Muscle of leg (tissue), 11 donors: ENCODE data around the gene NFXL1. TPM values are rescaled to one million over a fixed set of nuclear protein-coding genes. Genes with fewer than 3 reads are reported as not detected.
A peak's percentile ranks its signal among the peaks of the same experiment; 100 is the strongest.

Experiments used
- DNase-seq: peaks from one replicate; pipeline ENCODE4 v3.0.0; 2013
- H3K27ac ChIP-seq: one replicate; pipeline ENCODE4 v1.5.1; 2013; ENCODE audit warnings: mild to moderate bottlenecking, low read length, control low read depth
- H3K27me3 ChIP-seq: one replicate; pipeline ENCODE4 v1.6.1; 2013; ENCODE audit warnings: low read length; ENCODE audit not compliant: control insufficient read depth, insufficient read depth
- H3K36me3 ChIP-seq: one replicate; pipeline ENCODE4 v1.6.1; 2013; ENCODE audit warnings: low read length; ENCODE audit not compliant: control insufficient read depth, insufficient read depth
- H3K4me1 ChIP-seq: one replicate; pipeline ENCODE4 v1.6.1; 2013; ENCODE audit warnings: low read length; ENCODE audit not compliant: control insufficient read depth, insufficient read depth
- H3K4me3 ChIP-seq: one replicate; pipeline ENCODE4 v1.5.1; 2013; ENCODE audit warnings: low read length, control low read depth
- H3K9me3 ChIP-seq: replicated peaks from 2 replicates; pipeline ENCODE4 v1.6.1; 2013; ENCODE audit warnings: low read depth, low read length; ENCODE audit not compliant: control insufficient read depth
- WGBS: methylation state at CpG from one replicate; pipeline ENCODE4 v1.1.5; 2013; ENCODE audit warnings: missing lambda C conversion rate; ENCODE audit not compliant: insufficient coverage; 5-methylcytosine and 5-hydroxymethylcytosine counted together
- polyA plus RNA-seq, 8 donors: library from polyadenylated mRNA; unstranded; fragments of 120-200 nt; gene quantifications; one replicate each; pipeline versions ENCODE4 v1.2.1 to v1.2.3, GENCODE V29; 2013; ENCODE audit warnings: inconsistent platforms in 1 of 8, low replicate concordance in 1 of 8; ENCODE audit not compliant: insufficient read length in 8 of 8, insufficient read depth in 1 of 8
- total RNA-seq: library from RNA; stranded (reverse); fragments of 120-200 nt; gene quantifications from one replicate; pipeline ENCODE4 v1.2.4, GENCODE V29; 2013

The NFXL1 gene
- total and polyA plus RNA-seq, 9 donors, result 7.3 to 11.5 (median 8.1) TPM

DNA sequence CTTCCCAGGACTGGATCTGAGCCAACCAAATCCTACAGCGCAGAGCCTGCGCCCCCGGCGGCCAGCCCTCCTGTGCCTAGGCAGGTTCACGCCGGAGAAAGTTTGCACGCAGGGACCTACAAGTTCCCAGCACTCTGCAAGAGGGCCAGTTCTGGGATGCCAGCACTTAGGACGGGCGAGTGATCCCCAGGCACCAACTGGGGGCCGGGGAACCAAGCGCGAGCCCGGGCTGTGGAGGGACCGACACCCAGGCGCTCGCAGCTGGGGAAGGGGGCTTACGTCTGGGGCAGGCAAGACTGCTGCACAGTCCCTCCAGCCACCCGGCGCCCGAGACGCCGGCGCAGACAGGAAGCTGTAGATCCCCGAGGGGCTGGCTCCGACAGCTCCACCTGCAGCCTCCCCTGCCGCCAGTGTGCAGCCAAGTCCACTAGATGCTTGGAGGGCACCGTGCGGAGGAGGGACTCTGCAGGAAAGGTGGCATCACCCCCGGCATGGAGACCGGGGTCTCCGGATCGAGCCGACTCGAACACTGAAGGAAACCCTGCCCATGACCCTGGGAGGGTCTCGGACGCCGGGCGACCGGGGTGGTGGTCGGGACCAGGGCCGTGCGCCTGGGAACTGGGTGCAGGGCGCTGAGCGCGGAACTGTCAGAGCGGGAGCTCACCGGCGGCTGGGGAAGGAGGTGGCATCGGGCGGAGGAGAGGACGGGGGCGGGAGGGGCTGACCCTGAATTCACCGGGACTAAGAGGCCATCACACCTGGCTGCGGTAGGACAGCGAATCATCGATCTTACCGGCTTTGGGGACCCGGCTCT lies 77.1 kb downstream of the NFXL1 start:
- Histone ChIP-seq H3K27ac (no peak overlapping the region), H3K4me1 (peaks cover 26% of the 10 kb centered on the region), H3K27me3 (peaks cover 21% of the 10 kb centered on the region), H3K36me3 (no peaks in the 10 kb centered on the region), H3K4me3 (peak overlapping the region; percentile 56), H3K9me3 (peaks cover 6% of the 10 kb centered on the region)
- under 1% methylated on average over 55 of the region's 58 CpGs for whole genome bisulfite sequencing
- peak; percentile 34 for DNase-seq

DNA sequence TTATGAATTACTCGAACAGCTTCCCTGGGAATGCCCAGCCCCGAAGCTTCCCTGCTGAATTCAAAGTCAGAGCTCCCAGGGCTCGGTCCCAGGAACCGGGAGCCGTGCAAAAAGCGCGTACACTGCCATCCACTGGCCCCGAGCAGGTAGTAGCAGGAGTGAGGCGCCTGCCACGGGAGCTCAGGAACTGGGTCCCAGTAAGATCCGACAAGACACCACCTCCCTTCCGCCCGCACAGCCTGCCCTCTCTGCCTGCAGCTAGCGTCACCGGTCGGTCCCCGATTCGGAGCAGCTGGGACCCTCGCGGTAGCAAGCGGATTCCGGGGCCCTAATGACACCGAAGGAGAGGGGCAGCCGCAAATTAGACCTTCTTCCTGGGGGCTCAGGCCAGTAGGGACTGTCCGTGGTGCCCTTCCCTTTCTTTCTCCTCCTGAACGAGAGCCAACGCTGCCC lies 77.7 kb downstream of the NFXL1 start:
- H3K27me3 ChIP-seq, result peaks cover 21% of the 10 kb centered on the region
- no peak overlapping the region for H3K27ac ChIP-seq
- peaks cover 6% of the 10 kb centered on the region for H3K9me3 ChIP-seq
- peaks cover 26% of the 10 kb centered on the region for H3K4me1 ChIP-seq
- 0% methylated on average over 27 of the region's 27 CpGs for WGBS
- peak; percentile 87 for DNase-seq
- H3K36me3 ChIP-seq, result no peaks in the 10 kb centered on the region
- peak overlapping the region; percentile 56 for H3K4me3 ChIP-seq

GRCh38 chr4:47835494-47835893 lies 78.9 kb downstream of the NFXL1 start:
- Histone ChIP-seq H3K4me1 (peaks cover 26% of the 10 kb centered on the region), H3K4me3 (no peak overlapping the region), H3K27me3 (peaks cover 21% of the 10 kb centered on the region), H3K36me3 (no peaks in the 10 kb centered on the region), H3K9me3 (peaks cover 6% of the 10 kb centered on the region), H3K27ac (no peak overlapping the region)
- DNase-seq, result peak; percentile 14
- 81% methylated on average over 2 of the region's 2 CpGs for WGBS

GRCh38 chr4:47831026-47831679 lies 83.2 kb downstream of the NFXL1 start:
- peak; percentile 70 for DNase-seq
- peaks cover 10% of the 10 kb centered on the region for H3K4me1 ChIP-seq
- peaks cover 5% of the 10 kb centered on the region for H3K27me3 ChIP-seq
- peaks cover 6% of the 10 kb centered on the region for H3K9me3 ChIP-seq
- WGBS, result 18% methylated on average over 2 of the region's 5 CpGs
- H3K36me3 ChIP-seq, result no peaks in the 10 kb centered on the region
- H3K4me3 ChIP-seq, result no peak overlapping the region
- H3K27ac ChIP-seq, result peak overlapping the region; percentile 69

DNA sequence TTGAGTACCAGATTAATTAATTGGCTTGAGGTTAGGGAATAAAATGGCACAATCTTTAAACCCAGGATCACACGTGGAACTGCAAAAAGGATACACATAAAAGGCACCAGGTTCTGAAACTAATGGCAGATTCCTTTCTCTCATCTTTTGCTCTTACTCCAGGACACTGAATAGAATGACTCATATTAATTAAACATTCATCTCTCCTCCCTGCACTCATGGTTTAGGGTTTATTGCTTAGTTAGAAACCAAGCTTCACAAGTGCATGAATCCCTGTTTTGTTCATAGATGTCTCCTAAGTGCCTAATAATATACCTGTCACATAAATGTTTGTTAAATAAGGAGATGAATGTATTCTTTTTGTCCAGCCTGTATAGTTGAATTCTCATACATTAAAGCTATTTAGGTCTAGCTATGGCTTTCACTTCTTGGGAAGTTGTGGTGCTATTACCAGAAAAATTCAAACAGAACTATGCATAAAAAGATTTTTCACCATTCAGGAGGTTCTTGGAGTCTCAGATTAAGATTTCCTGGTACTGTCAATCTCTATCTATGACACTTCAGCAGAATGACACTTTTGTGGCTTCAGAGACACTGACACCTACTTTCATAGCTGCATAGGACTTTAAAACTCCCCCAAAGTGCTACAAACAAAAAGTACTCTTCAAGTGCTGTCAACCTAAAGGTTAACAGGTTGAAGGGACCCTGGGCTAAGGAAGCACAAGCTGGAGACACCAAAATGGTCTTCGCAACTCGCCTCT lies 83.9 kb downstream of the NFXL1 start:
- Histone ChIP-seq H3K4me3 (no peak overlapping the region), H3K27ac (peak overlapping the region; percentile 69)
- 85% methylated on average over 2 of the region's 3 CpGs for WGBS

GRCh38 chr4:47829438-47829837 lies 84.9 kb downstream of the NFXL1 start:
- peaks cover 5% of the 10 kb centered on the region for H3K4me1 ChIP-seq
- no peak overlapping the region for H3K27ac ChIP-seq
- no peaks in the 10 kb centered on the region for H3K36me3 ChIP-seq
- no peak for DNase-seq
- peaks cover 6% of the 10 kb centered on the region for H3K9me3 ChIP-seq
- H3K27me3 ChIP-seq, result no peaks in the 10 kb centered on the region
- H3K4me3 ChIP-seq, result no peak overlapping the region

More for the DNA sequence above, 83.9 kb downstream of the NFXL1 start:
- H3K4me1 ChIP-seq, result peaks cover 4% of the 10 kb centered on the region
- no peak for DNase-seq
- peaks cover 6% of the 10 kb centered on the region for H3K9me3 ChIP-seq
- H3K36me3 ChIP-seq, result no peaks in the 10 kb centered on the region
- H3K27me3 ChIP-seq, result peaks cover 1% of the 10 kb centered on the region

DNA sequence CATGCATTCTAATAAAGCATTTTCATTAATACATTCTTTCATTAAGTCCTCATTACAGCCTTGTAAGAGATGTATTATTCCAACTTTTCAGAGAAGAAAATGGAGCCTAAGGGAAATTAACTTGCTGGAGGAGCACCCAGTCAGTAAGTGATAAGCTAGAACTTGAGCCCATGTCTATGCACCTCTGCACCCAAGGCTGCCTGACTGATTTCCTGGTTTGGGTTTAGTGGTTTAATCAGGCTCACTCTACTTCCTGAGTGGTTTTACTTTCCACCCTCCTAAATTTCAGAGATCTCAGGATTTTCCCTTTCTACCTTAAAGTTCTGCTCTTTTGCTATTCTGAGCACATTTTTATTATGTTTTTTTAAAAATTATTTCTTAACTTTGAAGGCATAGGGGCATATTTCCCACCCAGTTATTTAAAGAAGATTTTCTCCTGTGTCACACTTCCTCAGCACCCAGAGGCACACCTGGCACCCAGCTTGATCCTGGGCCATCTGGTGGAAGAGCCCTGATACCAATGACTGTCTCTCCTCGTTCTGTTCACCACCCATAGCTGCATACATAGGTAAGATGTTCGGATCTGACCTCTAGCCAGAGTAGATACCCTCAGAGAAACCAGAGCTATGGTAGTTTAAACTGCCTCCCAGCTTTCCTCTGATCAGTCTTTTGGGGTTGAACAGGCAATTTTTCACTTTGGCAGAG lies 86.9 kb downstream of the NFXL1 start:
- H3K27me3 ChIP-seq, result no peaks in the 10 kb centered on the region
- H3K36me3 ChIP-seq, result no peaks in the 10 kb centered on the region
- H3K4me3 ChIP-seq, result no peak overlapping the region
- H3K4me1 ChIP-seq, result peaks cover 7% of the 10 kb centered on the region
- no peak overlapping the region for H3K27ac ChIP-seq
- H3K9me3 ChIP-seq, result no peaks in the 10 kb centered on the region
- 65% methylated on average over 2 of the region's 2 CpGs for WGBS
- no peak for DNase-seq

DNA sequence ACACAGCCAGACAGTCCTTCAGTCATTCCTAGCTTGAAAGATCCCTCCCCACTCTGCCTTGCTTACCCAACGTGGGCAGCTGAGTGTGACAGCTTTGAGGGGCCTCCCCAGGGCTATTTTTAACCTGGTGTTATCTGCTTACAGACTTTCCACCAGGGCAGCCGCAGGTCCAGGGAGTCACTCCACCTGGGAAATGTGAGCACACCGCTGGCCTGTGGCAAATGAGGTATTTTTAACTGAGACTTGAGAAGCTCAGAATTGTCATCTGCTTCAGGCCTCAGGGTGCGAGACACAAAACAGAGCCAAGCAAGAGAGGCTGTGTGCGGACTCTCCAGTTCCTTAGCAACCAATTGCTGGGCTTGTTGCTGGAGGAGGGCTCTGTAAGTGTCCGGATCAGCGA lies 89.5 kb downstream of the NFXL1 start:
- 44% methylated on average over 5 of the region's 7 CpGs for WGBS
- no peaks in the 10 kb centered on the region for H3K36me3 ChIP-seq
- peak overlapping the region; percentile 57 for H3K27ac ChIP-seq
- H3K4me1 ChIP-seq, result peaks cover 7% of the 10 kb centered on the region
- no peaks in the 10 kb centered on the region for H3K27me3 ChIP-seq
- no peaks in the 10 kb centered on the region for H3K9me3 ChIP-seq
- peak; percentile 67 for DNase-seq
- H3K4me3 ChIP-seq, result no peak overlapping the region

DNA sequence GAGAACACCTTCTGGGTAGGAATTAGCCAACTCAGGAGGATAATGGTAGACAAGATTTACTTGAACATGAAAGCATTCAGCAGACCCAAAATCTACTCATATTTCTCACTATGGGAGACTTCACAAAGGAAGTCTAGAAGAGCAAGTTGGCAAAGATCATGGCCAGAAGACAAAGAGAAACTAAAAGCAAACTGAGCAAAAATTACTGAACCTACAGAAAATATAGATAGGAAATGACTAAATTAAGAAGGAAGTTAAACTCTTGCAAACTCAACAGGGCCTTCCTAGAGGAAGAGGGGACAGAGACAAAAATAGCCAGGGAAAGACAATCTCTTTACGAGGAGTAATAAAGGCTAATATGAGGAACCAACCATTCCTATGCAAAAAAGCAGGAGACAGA lies 95.2 kb downstream of the NFXL1 start:
- Histone ChIP-seq H3K4me1 (peaks cover 2% of the 10 kb centered on the region), H3K4me3 (no peak overlapping the region), H3K27ac (no peak overlapping the region), H3K9me3 (no peaks in the 10 kb centered on the region), H3K36me3 (no peaks in the 10 kb centered on the region), H3K27me3 (no peaks in the 10 kb centered on the region)
- WGBS, result 100% methylated on average over 1 of the region's 1 CpG
- peak; percentile 29 for DNase-seq
